Mesenchymal stem cell (in vitro differentiated cells and primary cell): ENCODE results near the gene FAM219A.
"Not testable (repeated sequence)": the region's sequence is repeated elsewhere in the genome, so short reads cannot be mapped to it uniquely, and the experiment has no call there.

Experiments
- DNase-seq: peaks from one replicate; pipeline ENCODE4 v3.0.0-alpha.2; 2013
- H2AFZ ChIP-seq: one replicate; pipeline ENCODE4 v1.6.1; 2013; ENCODE audit warnings: low read depth, mild to moderate bottlenecking, control low read depth, inconsistent platforms, low read length, moderate library complexity
- H2AK5ac ChIP-seq: 2 replicates; pipeline ENCODE4 v1.6.1; 2013; ENCODE audit warnings: low read length, moderate library complexity, mild to moderate bottlenecking, inconsistent platforms; ENCODE audit not compliant: severe bottlenecking
- H2BK120ac ChIP-seq: one replicate; pipeline ENCODE4 v1.6.1; 2013; ENCODE audit warnings: low read depth, mild to moderate bottlenecking, inconsistent platforms, low read length, moderate library complexity
- H2BK12ac ChIP-seq, 2 experiments: one replicate each; pipeline ENCODE4 v1.6.1; 2013; ENCODE audit warnings: inconsistent platforms in 2 of 2, low read length in 2 of 2, mild to moderate bottlenecking in 2 of 2, moderate library complexity in 2 of 2, control low read depth in 1 of 2
- H2BK15ac ChIP-seq: one replicate; pipeline ENCODE4 v1.6.1; 2013; ENCODE audit warnings: mild to moderate bottlenecking, low read depth, inconsistent platforms; ENCODE audit not compliant: poor library complexity, severe bottlenecking
- H2BK5ac ChIP-seq: 2 replicates; pipeline ENCODE4 v1.6.1; 2013; ENCODE audit warnings: low read depth, mild to moderate bottlenecking, low read length, control low read depth, inconsistent platforms; ENCODE audit not compliant: poor library complexity, severe bottlenecking
- H3K14ac ChIP-seq, 2 experiments: one replicate each; pipeline ENCODE4 v1.6.1; 2013; ENCODE audit warnings: inconsistent platforms in 2 of 2, low read length in 2 of 2, control low read depth in 1 of 2, mild to moderate bottlenecking in 1 of 2, moderate library complexity in 1 of 2
- H3K18ac ChIP-seq, 2 experiments: one replicate each; pipeline ENCODE4 v1.6.1; 2013; ENCODE audit warnings: inconsistent platforms in 2 of 2, low read length in 2 of 2, control low read depth in 1 of 2, low read depth in 1 of 2, mild to moderate bottlenecking in 1 of 2
- H3K23ac ChIP-seq, 2 experiments: one replicate each; pipeline ENCODE4 v1.6.1; 2013; ENCODE audit warnings: inconsistent platforms in 2 of 2, low read length in 2 of 2, mild to moderate bottlenecking in 2 of 2, moderate library complexity in 2 of 2, control low read depth in 1 of 2
- H3K27ac ChIP-seq: 2 replicates; pipeline ENCODE4 v1.5.1; 2013; ENCODE audit warnings: mild to moderate bottlenecking, moderate library complexity, low read length, control low read depth, inconsistent platforms; ENCODE audit not compliant: poor library complexity, severe bottlenecking
- H3K27me3 ChIP-seq, 2 experiments: 2 replicates each; pipeline versions ENCODE4 v1.6.1 to v1.7.0; 2013; ENCODE audit warnings: low read length in 2 of 2, mild to moderate bottlenecking in 2 of 2, moderate library complexity in 2 of 2, control low read depth in 1 of 2, inconsistent platforms in 1 of 2; ENCODE audit not compliant: control insufficient read depth in 1 of 2, insufficient read depth in 1 of 2
- H3K36me3 ChIP-seq, 2 experiments: 2 replicates each; pipeline versions ENCODE4 v1.6.1 to v1.7.0; 2013; ENCODE audit warnings: low read length in 2 of 2, control low read depth in 1 of 2, inconsistent platforms in 1 of 2, low read depth in 1 of 2, mild to moderate bottlenecking in 1 of 2; ENCODE audit not compliant: insufficient read depth in 2 of 2, control insufficient read depth in 1 of 2
- H3K4ac ChIP-seq, 2 experiments: one replicate each; pipeline ENCODE4 v1.6.1; 2013; ENCODE audit warnings: inconsistent platforms in 2 of 2, low read length in 2 of 2, mild to moderate bottlenecking in 2 of 2, moderate library complexity in 2 of 2, control low read depth in 1 of 2, low read depth in 1 of 2
- H3K4me1 ChIP-seq: 2 replicates; pipeline ENCODE4 v1.6.1; 2013; ENCODE audit warnings: low read depth, low read length, control low read depth; ENCODE audit not compliant: control insufficient read depth, insufficient read depth
- H3K4me2 ChIP-seq: 2 replicates; pipeline ENCODE4 v1.6.1; 2013; ENCODE audit warnings: low read length, mild to moderate bottlenecking, inconsistent platforms; ENCODE audit not compliant: poor library complexity, severe bottlenecking
- H3K4me3 ChIP-seq, 2 experiments: 2 replicates each; pipeline versions ENCODE4 v1.5.1 to v1.7.0; 2013; ENCODE audit warnings: low read length in 2 of 2, mild to moderate bottlenecking in 2 of 2, control low read depth in 1 of 2, low read depth in 1 of 2; ENCODE audit not compliant: insufficient read depth in 1 of 2
- H3K79me1 ChIP-seq: replicated peaks from 2 replicates; pipeline ENCODE4 v1.6.1; 2013; ENCODE audit warnings: mild to moderate bottlenecking, control low read depth, low read length, inconsistent platforms; ENCODE audit not compliant: poor library complexity, severe bottlenecking
- H3K9ac ChIP-seq: 2 replicates; pipeline ENCODE4 v1.7.0; 2013; ENCODE audit warnings: mild to moderate bottlenecking, low read length, moderate library complexity
- H3K9me3 ChIP-seq: 2 replicates; pipeline ENCODE4 v1.7.0; 2013; ENCODE audit warnings: mild to moderate bottlenecking, low read length; ENCODE audit not compliant: control insufficient read depth
- H4K8ac ChIP-seq: one replicate; pipeline ENCODE4 v1.6.1; 2013; ENCODE audit warnings: inconsistent platforms, mild to moderate bottlenecking, low read length, moderate library complexity
- H4K91ac ChIP-seq: one replicate; pipeline ENCODE4 v1.6.1; 2013; ENCODE audit warnings: mild to moderate bottlenecking, low read length, inconsistent platforms
- WGBS: methylation state at CpG from one replicate; pipeline ENCODE4 v1.1.7; 2013; ENCODE audit warnings: mixed read lengths; 5-methylcytosine and 5-hydroxymethylcytosine counted together

The FAM219A gene

GRCh38 chr9:34438465-34438864, 19.9 kb downstream of the FAM219A start:
- H4K8ac ChIP-seq, H2BK15ac ChIP-seq, H2BK120ac ChIP-seq, H2AFZ ChIP-seq, H3K9me3 ChIP-seq, H3K4me1 ChIP-seq, H2BK12ac ChIP-seq, H3K36me3 ChIP-seq, H3K4me2 ChIP-seq, H3K9ac ChIP-seq, H3K27ac ChIP-seq, H4K91ac ChIP-seq, H3K27me3 ChIP-seq, H3K14ac ChIP-seq, H3K4me3 ChIP-seq, H3K4ac ChIP-seq, H2BK5ac ChIP-seq, DNase-seq, H2AK5ac ChIP-seq, H3K23ac ChIP-seq, H3K18ac ChIP-seq: not testable (repeated sequence)
- 95% methylated on average over 4 of the region's 4 CpGs for WGBS
- H3K79me1 ChIP-seq = peaks cover 19% of the 10 kb centered on the region

- not testable (repeated sequence) for H3K4ac ChIP-seq, H3K4me2 ChIP-seq, H2AFZ ChIP-seq, H2BK12ac ChIP-seq, H3K27ac ChIP-seq, H2BK120ac ChIP-seq, H3K4me1 ChIP-seq, H3K9ac ChIP-seq, H3K9me3 ChIP-seq, H3K36me3 ChIP-seq, H4K8ac ChIP-seq, H3K18ac ChIP-seq, H2BK5ac ChIP-seq, H3K4me3 ChIP-seq, H3K14ac ChIP-seq, H2AK5ac ChIP-seq, H2BK15ac ChIP-seq, H4K91ac ChIP-seq, H3K27me3 ChIP-seq, H3K23ac ChIP-seq, DNase-seq
- H3K79me1 ChIP-seq = peaks cover 17% of the 10 kb centered on the region
- WGBS = 98% methylated on average over 28 of the region's 28 CpGs
Measured at GRCh38 chr9:34437926-34438307, 20.5 kb downstream of the FAM219A start.

GRCh38 chr9:34437006-34437925, 21.1 kb downstream of the FAM219A start:
- Histone ChIP-seq H3K4me2 (no peak overlapping the region), H3K18ac (no peak overlapping the region), H3K4ac (no peak overlapping the region), H2AFZ (no peak overlapping the region), H2BK15ac (no peak overlapping the region), H4K91ac (no peak overlapping the region), H2AK5ac (no peak overlapping the region), H3K36me3 (peaks cover 4 to 7% of the 10 kb centered on the region in 2 experiments), H3K4me1 (peaks cover 2% of the 10 kb centered on the region), H3K23ac (no peak overlapping the region), H3K27me3 (no peaks in the 10 kb centered on the region), H4K8ac (no peak overlapping the region), H2BK120ac (no peak overlapping the region), H3K79me1 (peaks cover 15% of the 10 kb centered on the region), H3K9ac (no peak overlapping the region), H2BK5ac (no peak overlapping the region), H2BK12ac (no peak overlapping the region), H3K14ac (no peak overlapping the region), H3K9me3 (no peaks in the 10 kb centered on the region), H3K4me3 (no peak overlapping the region), H3K27ac (no peak overlapping the region)
- WGBS = 76% methylated on average over 14 of the region's 14 CpGs
- peak; percentile 75 for DNase-seq

GRCh38 chr9:34431667-34432066, 26.7 kb downstream of the FAM219A start:
- H3K79me1 ChIP-seq = peaks cover 38% of the 10 kb centered on the region
- no peak overlapping the region for H2BK12ac ChIP-seq
- H3K14ac ChIP-seq = no peak overlapping the region
- H3K36me3 ChIP-seq = peaks cover 0 to 7% of the 10 kb centered on the region in 2 experiments
- H3K9me3 ChIP-seq = no peaks in the 10 kb centered on the region
- H3K9ac ChIP-seq = no peak overlapping the region
- no peak overlapping the region for H3K4ac ChIP-seq
- no peak overlapping the region for H2AK5ac ChIP-seq
- H2BK120ac ChIP-seq = no peak overlapping the region
- WGBS = 83% methylated on average over 2 of the region's 2 CpGs
- H3K27ac ChIP-seq = no peak overlapping the region
- H3K23ac ChIP-seq = no peak overlapping the region
- no peaks in the 10 kb centered on the region for H3K27me3 ChIP-seq
- H2BK15ac ChIP-seq = no peak overlapping the region
- H3K18ac ChIP-seq = no peak overlapping the region
- H3K4me3 ChIP-seq = no peak overlapping the region
- no peak overlapping the region for H2BK5ac ChIP-seq
- no peak overlapping the region for H2AFZ ChIP-seq
- H4K8ac ChIP-seq = no peak overlapping the region
- peaks cover 3% of the 10 kb centered on the region for H3K4me1 ChIP-seq
- H4K91ac ChIP-seq = no peak overlapping the region
- no peak for DNase-seq
- H3K4me2 ChIP-seq = no peak overlapping the region
